Astrocyte (in vitro differentiated cells and primary cell): ENCODE results near the gene BIRC7. TPM values are rescaled to one million over a fixed set of nuclear protein-coding genes. Genes with fewer than 3 reads are reported as not detected.

Experiments
- DNase-seq: peaks from one replicate; pipeline ENCODE4 v3.0.0-alpha.2; 2010; ENCODE audit warnings: low read depth
- FAIRE-seq: peaks from 2 replicates; lab custom pipeline; 2011; peaks lifted over from hg19 to GRCh38; lab: Jason Lieb, UNC
- H2AFZ ChIP-seq: 2 replicates; pipeline ENCODE4 v1.6.0; 2012; ENCODE audit warnings: low read depth, low read length, inconsistent platforms
- H3K27ac ChIP-seq: 2 replicates; pipeline ENCODE4 v1.5.1; 2011; ENCODE audit warnings: low read depth, low read length, inconsistent platforms
- H3K27me3 ChIP-seq: 2 replicates; pipeline ENCODE4 v1.6.0; 2011; ENCODE audit warnings: low read length, inconsistent platforms; ENCODE audit not compliant: insufficient read depth
- H3K36me3 ChIP-seq: 2 replicates; pipeline ENCODE4 v1.5.1; 2011; ENCODE audit warnings: low read length, inconsistent platforms; ENCODE audit not compliant: insufficient read depth
- H3K4me1 ChIP-seq: 2 replicates; pipeline ENCODE4 v1.5.1; 2011; ENCODE audit warnings: low read length, inconsistent platforms; ENCODE audit not compliant: insufficient read depth
- H3K4me2 ChIP-seq: 2 replicates; pipeline ENCODE4 v1.6.0; 2012; ENCODE audit warnings: low read length, inconsistent platforms
- H3K4me3 ChIP-seq: 2 replicates; pipeline ENCODE4 v1.5.1; 2011; ENCODE audit warnings: low read depth, mild to moderate bottlenecking, low read length, inconsistent platforms; ENCODE audit not compliant: insufficient read depth
- H3K79me2 ChIP-seq: 2 replicates; pipeline ENCODE4 v1.6.0; 2012; ENCODE audit warnings: mild to moderate bottlenecking, low read length, inconsistent platforms; ENCODE audit not compliant: insufficient read depth
- H3K9ac ChIP-seq: 2 replicates; pipeline ENCODE4 v1.6.0; 2012; ENCODE audit warnings: mild to moderate bottlenecking, low read length, inconsistent platforms
- H3K9me3 ChIP-seq: 2 replicates; pipeline ENCODE4 v1.5.1; 2012; ENCODE audit warnings: low read depth, mild to moderate bottlenecking, low read length, inconsistent platforms; ENCODE audit not compliant: insufficient read depth
- H4K20me1 ChIP-seq: 2 replicates; pipeline ENCODE4 v1.6.0; 2012; ENCODE audit warnings: low read length, inconsistent platforms; ENCODE audit not compliant: insufficient read depth
- H3K27ac Mint-ChIP-seq: one replicate; pipeline ENCODE4 v1.8.0; 2021; ENCODE audit warnings: mild to moderate bottlenecking, mixed read lengths; ENCODE audit not compliant: unreplicated experiment
- H3K27me3 Mint-ChIP-seq: one replicate; pipeline ENCODE4 v1.8.0; 2021; ENCODE audit warnings: low read depth, mixed read lengths; ENCODE audit not compliant: unreplicated experiment
- H3K36me3 Mint-ChIP-seq: one replicate; pipeline ENCODE4 v1.8.0; 2021; ENCODE audit warnings: low read depth, mixed read lengths; ENCODE audit not compliant: unreplicated experiment
- H3K4me1 Mint-ChIP-seq: one replicate; pipeline ENCODE4 v1.8.0; 2021; ENCODE audit warnings: low read depth, mixed read lengths; ENCODE audit not compliant: unreplicated experiment
- H3K4me3 Mint-ChIP-seq: one replicate; pipeline ENCODE4 v1.8.0; 2021; ENCODE audit warnings: mild to moderate bottlenecking, moderate library complexity, mixed read lengths; ENCODE audit not compliant: unreplicated experiment
- H3K9me3 Mint-ChIP-seq: one replicate; pipeline ENCODE4 v1.8.0; 2021; ENCODE audit warnings: mild to moderate bottlenecking, mixed read lengths; ENCODE audit not compliant: unreplicated experiment
- EZH2 ChIP-seq: IDR thresholded peaks from 2 replicates; pipeline ENCODE4 v1.6.1; 2012; ENCODE audit warnings: mild to moderate bottlenecking, low read length, inconsistent platforms; ENCODE audit not compliant: insufficient read depth
- total RNA-seq: library from RNA; stranded (reverse); gene quantifications from 2 replicates; pipeline ENCODE4 v1.2.1, GENCODE V29; 2021
- TF ChIP-seq, protein P1 (sequence below): IDR thresholded peaks from 2 replicates; pipeline ENCODE4 v1.5.1; 2011; ENCODE audit warnings: low read depth, mild to moderate bottlenecking, inconsistent platforms, low read length, moderate library complexity; ENCODE audit not compliant: insufficient read depth

Gene BIRC7
- total RNA-seq, 1 donor from 2014 or later: 3.3 TPM

DNA sequence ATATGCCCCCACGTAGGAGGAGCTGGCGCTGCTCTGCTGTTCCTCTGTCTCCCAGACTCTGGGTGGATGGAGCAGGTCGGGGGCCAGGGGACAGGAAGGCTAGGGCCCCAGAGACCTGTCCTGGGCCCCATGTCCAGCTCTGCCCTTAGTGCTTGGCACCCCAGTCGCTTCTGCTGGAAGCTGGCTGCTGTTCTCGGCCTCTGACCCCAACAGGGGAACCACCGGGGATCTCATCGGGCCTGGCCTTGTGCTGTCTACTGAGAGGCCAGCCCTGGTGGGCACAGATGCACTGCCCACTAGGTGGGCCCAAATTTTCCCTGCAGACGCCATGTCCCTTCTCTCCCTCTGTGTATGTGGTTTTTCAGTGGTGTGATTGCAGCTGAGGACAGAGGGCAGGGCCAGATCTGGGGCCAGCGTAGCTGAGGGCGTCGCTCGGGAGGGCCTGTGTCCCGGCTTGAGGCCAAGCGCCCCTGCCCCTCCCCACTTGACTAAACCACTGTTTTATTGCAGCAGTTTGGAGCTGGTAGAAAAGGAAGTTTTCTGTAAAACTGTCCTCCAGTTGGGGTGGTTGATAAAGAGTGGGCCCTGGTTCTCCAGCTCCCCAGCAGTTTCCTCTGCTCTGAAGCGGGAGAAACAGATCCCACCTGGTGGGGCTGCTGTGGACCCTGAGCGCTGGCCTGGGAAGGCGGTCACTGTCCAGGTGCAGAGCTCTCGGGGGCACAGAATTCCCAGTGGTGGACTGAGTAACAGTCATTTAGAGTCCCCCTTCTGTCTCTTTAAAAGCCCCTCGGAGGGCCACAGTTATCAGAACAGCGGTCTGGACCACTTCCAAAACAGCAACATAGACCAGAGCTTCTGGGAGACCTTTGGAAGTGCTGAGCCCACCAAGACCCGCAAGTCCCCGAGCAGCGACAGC lies 51.3 kb downstream of the BIRC7 start:
- H3K4me2 ChIP-seq: no peak overlapping the region
- H4K20me1 ChIP-seq: peaks cover 95% of the 10 kb centered on the region
- peaks cover 6% of the 10 kb centered on the region for H3K36me3 ChIP-seq
- Mint-ChIP-seq H3K27me3 (no peaks in the 10 kb centered on the region), H3K4me3 (no peak overlapping the region), H3K36me3 (peaks cover 3% of the 10 kb centered on the region), H3K27ac (peak overlapping the region; percentile 41), H3K4me1 (peaks cover 2% of the 10 kb centered on the region), H3K9me3 (no peaks in the 10 kb centered on the region)
- H3K27ac ChIP-seq: no peak overlapping the region
- no peaks in the 10 kb centered on the region for H3K9me3 ChIP-seq
- no peak for DNase-seq
- H3K79me2 ChIP-seq: peaks cover 15% of the 10 kb centered on the region
- FAIRE-seq: no peak
- H3K4me3 ChIP-seq: no peak overlapping the region
- H2AFZ ChIP-seq: no peak overlapping the region
- TF ChIP-seq, protein P1, sequence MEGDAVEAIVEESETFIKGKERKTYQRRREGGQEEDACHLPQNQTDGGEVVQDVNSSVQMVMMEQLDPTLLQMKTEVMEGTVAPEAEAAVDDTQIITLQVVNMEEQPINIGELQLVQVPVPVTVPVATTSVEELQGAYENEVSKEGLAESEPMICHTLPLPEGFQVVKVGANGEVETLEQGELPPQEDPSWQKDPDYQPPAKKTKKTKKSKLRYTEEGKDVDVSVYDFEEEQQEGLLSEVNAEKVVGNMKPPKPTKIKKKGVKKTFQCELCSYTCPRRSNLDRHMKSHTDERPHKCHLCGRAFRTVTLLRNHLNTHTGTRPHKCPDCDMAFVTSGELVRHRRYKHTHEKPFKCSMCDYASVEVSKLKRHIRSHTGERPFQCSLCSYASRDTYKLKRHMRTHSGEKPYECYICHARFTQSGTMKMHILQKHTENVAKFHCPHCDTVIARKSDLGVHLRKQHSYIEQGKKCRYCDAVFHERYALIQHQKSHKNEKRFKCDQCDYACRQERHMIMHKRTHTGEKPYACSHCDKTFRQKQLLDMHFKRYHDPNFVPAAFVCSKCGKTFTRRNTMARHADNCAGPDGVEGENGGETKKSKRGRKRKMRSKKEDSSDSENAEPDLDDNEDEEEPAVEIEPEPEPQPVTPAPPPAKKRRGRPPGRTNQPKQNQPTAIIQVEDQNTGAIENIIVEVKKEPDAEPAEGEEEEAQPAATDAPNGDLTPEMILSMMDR: no peak
- no peak for TF ChIP-seq EZH2
- no peaks in the 10 kb centered on the region for H3K4me1 ChIP-seq
- H3K9ac ChIP-seq: no peak overlapping the region
- H3K27me3 ChIP-seq: no peaks in the 10 kb centered on the region

DNA sequence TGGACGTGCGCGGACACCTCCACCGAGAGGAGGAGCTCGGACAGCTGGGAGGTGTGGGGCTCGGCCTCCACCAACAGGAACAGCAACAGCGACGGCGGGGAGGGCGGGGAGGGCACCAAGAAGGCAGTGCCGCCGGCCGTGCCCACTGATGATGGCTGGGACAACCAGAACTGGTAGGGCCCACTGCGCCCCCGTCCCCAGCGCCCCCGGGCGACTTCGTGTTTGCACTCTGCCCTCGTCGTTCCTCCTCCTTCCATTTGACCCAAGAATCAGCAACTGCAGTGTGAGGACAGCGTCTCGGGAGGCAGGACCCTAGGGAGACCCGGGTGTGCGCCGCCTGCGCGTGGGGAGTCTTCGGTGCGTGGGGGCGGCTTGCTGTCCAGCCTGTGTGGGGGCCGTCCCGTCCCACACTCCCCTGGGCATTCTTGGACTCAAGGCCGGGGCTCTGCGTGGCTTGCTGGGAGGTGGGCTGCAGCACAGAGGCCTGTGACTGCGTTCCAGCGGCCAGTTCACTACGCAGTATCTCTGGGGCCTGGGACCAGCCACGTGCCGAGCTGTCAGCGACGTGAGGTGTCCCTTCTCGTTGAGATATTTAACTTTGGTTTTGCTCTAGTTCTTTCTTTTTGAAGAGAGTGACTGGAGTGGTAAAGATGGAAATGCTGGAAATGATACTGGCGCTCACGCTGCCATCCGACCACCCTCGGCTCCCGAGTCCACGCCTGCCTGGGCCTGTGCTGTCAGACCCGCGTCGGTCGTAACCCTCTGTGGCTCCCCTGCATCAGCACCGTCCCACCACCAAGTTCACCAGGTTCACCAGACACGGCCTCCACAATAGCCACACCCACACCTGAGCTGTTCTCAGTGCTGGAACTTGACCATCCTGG lies 52.2 kb downstream of the BIRC7 start:
- Histone ChIP-seq H2AFZ (no peak overlapping the region), H3K9me3 (no peaks in the 10 kb centered on the region), H3K27me3 (no peaks in the 10 kb centered on the region), H3K9ac (no peak overlapping the region), H4K20me1 (peaks cover 91% of the 10 kb centered on the region), H3K27ac (no peak overlapping the region), H3K36me3 (peaks cover 2% of the 10 kb centered on the region), H3K4me1 (no peaks in the 10 kb centered on the region), H3K79me2 (peaks cover 11% of the 10 kb centered on the region), H3K4me3 (no peak overlapping the region), H3K4me2 (no peak overlapping the region)
- H3K27ac Mint-ChIP-seq: peak overlapping the region; percentile 41
- H3K4me1 Mint-ChIP-seq: peaks cover 5% of the 10 kb centered on the region
- DNase-seq: no peak
- H3K27me3 Mint-ChIP-seq: no peaks in the 10 kb centered on the region
- TF ChIP-seq EZH2: no peak
- TF ChIP-seq, protein P1: no peak
- FAIRE-seq: no peak
- H3K9me3 Mint-ChIP-seq: no peaks in the 10 kb centered on the region
- no peak overlapping the region for H3K4me3 Mint-ChIP-seq
- H3K36me3 Mint-ChIP-seq: peaks cover 3% of the 10 kb centered on the region
